Measurements from ENCODE around the gene ATP5F1D. TPM values are rescaled to one million over a fixed set of nuclear protein-coding genes. Genes with fewer than 3 reads are reported as not detected.
A peak's percentile ranks its signal among the peaks of the same experiment; 100 is the strongest.

Gene ATP5F1D
- total and polyA plus RNA-seq, 2 donors (not counting 1 experiment from before 2014, with no cell fraction given): 150 to 166 TPM

GRCh38 chr19:1281569-1282287 is 40.2 kb downstream of the ATP5F1D start:
- WGBS (ENCODE audit: insufficient coverage): 86% methylated on average over 15 of the region's 15 CpGs
- no peak for ATAC-seq (ENCODE audit: low read depth)

GRCh38 chr19:1282588-1283206 is 41.1 kb downstream of the ATP5F1D start:
- ChIA-PET POLR2A (interaction anchor here (0.6 kb wide), 1 partner anchor 115 kb away, joined by 4 read pairs; no protein-coding TSS in a partner anchor), CTCF (no interaction called here)
- no peak overlapping the region for H3K4me3 ChIP-seq (ENCODE audit: control extremely low read depth in 1 of 5, extremely low read depth in 1 of 5, insufficient read depth in 1 of 5, low read depth in 2 of 5, low read length in 4 of 5)
- Mint-ChIP-seq H3K4me3 (no peak overlapping the region), H3K27me3 (peaks cover 15% of the 10 kb centered on the region), H3K27ac (no peak overlapping the region), H3K4me1 (peaks cover 24% of the 10 kb centered on the region), H3K9me3 (ENCODE audit: insufficient read depth) (no peaks in the 10 kb centered on the region)
- DNase-seq (peak; percentile 23), ATAC-seq (ENCODE audit: low read depth) (no peak)
- H3K9me3 ChIP-seq (ENCODE audit: control extremely low read depth in 1 of 3, control insufficient read depth in 2 of 3, insufficient read depth in 1 of 3, low read length in 2 of 3): peaks cover 0 to 8% (median 0%) of the 10 kb centered on the region in 3 donors
- H3K27me3 ChIP-seq (replicated peaks in 1 of 4; ENCODE audit: control extremely low read depth in 1 of 4, control insufficient read depth in 3 of 4, insufficient read depth in 4 of 4, low read length in 3 of 4): peaks cover 0 to 36% (median 18%) of the 10 kb centered on the region in 4 experiments
- H3K4me1 ChIP-seq (ENCODE audit: control insufficient read depth in 2 of 2, insufficient read depth in 2 of 2, low read length in 2 of 2): peaks cover 10 to 11% of the 10 kb centered on the region in 2 donors
- peaks cover 16% of the 10 kb centered on the region for H3K79me2 ChIP-seq (ENCODE audit: control insufficient read depth, insufficient read depth, low read length)
- intact Hi-C loops (cut with micrococcal nuclease): no loop called here
- H3K4me2 ChIP-seq (replicated peaks; ENCODE audit: low read depth, low read length, poor library complexity, severe bottlenecking): no peak overlapping the region
- no peak overlapping the region for H3K27ac ChIP-seq (ENCODE audit: low read length in 2 of 2)
- no peak overlapping the region for H3K9ac ChIP-seq (ENCODE audit: low read length)
- 77% methylated on average over 18 of the region's 18 CpGs for WGBS (ENCODE audit: insufficient coverage)
- TF ChIP-seq EZH2 (IDR thresholded peaks at IDR 0.05; ENCODE audit: borderline replicate concordance, insufficient read depth, low read depth, low read length, poor library complexity, severe bottlenecking): no peak
- TF ChIP-seq, protein P1, sequence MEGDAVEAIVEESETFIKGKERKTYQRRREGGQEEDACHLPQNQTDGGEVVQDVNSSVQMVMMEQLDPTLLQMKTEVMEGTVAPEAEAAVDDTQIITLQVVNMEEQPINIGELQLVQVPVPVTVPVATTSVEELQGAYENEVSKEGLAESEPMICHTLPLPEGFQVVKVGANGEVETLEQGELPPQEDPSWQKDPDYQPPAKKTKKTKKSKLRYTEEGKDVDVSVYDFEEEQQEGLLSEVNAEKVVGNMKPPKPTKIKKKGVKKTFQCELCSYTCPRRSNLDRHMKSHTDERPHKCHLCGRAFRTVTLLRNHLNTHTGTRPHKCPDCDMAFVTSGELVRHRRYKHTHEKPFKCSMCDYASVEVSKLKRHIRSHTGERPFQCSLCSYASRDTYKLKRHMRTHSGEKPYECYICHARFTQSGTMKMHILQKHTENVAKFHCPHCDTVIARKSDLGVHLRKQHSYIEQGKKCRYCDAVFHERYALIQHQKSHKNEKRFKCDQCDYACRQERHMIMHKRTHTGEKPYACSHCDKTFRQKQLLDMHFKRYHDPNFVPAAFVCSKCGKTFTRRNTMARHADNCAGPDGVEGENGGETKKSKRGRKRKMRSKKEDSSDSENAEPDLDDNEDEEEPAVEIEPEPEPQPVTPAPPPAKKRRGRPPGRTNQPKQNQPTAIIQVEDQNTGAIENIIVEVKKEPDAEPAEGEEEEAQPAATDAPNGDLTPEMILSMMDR (IDR thresholded peaks at IDR 0.05): no peak
- H2AFZ ChIP-seq (ENCODE audit: insufficient read depth, low read depth, low read length, poor library complexity, severe bottlenecking): no peak overlapping the region
- peaks cover 28% of the 10 kb centered on the region for H4K20me1 ChIP-seq (ENCODE audit: control insufficient read depth, insufficient read depth, low read length, poor library complexity, severe bottlenecking)
- H3K36me3 ChIP-seq (replicated peaks in 1 of 2; ENCODE audit: control extremely low read depth in 1 of 2, control insufficient read depth in 1 of 2, extremely low read depth in 1 of 2, insufficient read depth in 2 of 2, low read length in 1 of 2): peaks cover 0 to 16% of the 10 kb centered on the region in 2 experiments

More at GRCh38 chr19:1281569-1282287, 40.2 kb downstream of the ATP5F1D start:
- Histone ChIP-seq H3K27ac (ENCODE audit: low read length in 2 of 2) (no peak overlapping the region), H3K4me2 (replicated peaks; ENCODE audit: low read depth, low read length, poor library complexity, severe bottlenecking) (no peak overlapping the region), H3K4me1 (ENCODE audit: control insufficient read depth in 2 of 2, insufficient read depth in 2 of 2, low read length in 2 of 2) (peaks cover 9 to 14% of the 10 kb centered on the region in 2 donors), H3K27me3 (replicated peaks in 1 of 4; ENCODE audit: control extremely low read depth in 1 of 4, control insufficient read depth in 3 of 4, insufficient read depth in 4 of 4, low read length in 3 of 4) (peaks cover 0 to 27% (median 14%) of the 10 kb centered on the region in 4 experiments), H4K20me1 (ENCODE audit: control insufficient read depth, insufficient read depth, low read length, poor library complexity, severe bottlenecking) (peaks cover 32% of the 10 kb centered on the region), H3K79me2 (ENCODE audit: control insufficient read depth, insufficient read depth, low read length) (peaks cover 21% of the 10 kb centered on the region), H3K4me3 (ENCODE audit: control extremely low read depth in 1 of 5, extremely low read depth in 1 of 5, insufficient read depth in 1 of 5, low read depth in 2 of 5, low read length in 4 of 5) (no peak overlapping the region), H3K36me3 (replicated peaks in 1 of 2; ENCODE audit: control extremely low read depth in 1 of 2, control insufficient read depth in 1 of 2, extremely low read depth in 1 of 2, insufficient read depth in 2 of 2, low read length in 1 of 2) (peaks cover 0 to 16% of the 10 kb centered on the region in 2 experiments), H3K9me3 (ENCODE audit: control extremely low read depth in 1 of 3, control insufficient read depth in 2 of 3, insufficient read depth in 1 of 3, low read length in 2 of 3) (peaks cover 0 to 5% (median 0%) of the 10 kb centered on the region in 3 donors), H2AFZ (ENCODE audit: insufficient read depth, low read depth, low read length, poor library complexity, severe bottlenecking) (no peak overlapping the region), H3K9ac (ENCODE audit: low read length) (no peak overlapping the region)
- POLR2A ChIA-PET: no interaction called here
- Mint-ChIP-seq H3K4me3 (no peak overlapping the region), H3K27me3 (peaks cover 15% of the 10 kb centered on the region), H3K4me1 (peaks cover 27% of the 10 kb centered on the region), H3K27ac (no peak overlapping the region), H3K9me3 (ENCODE audit: insufficient read depth) (no peaks in the 10 kb centered on the region)
- intact Hi-C loops (cut with micrococcal nuclease): no loop called here
- peak; percentile 23 for DNase-seq
- CTCF ChIA-PET: no interaction called here
- no peak for TF ChIP-seq EZH2 (IDR thresholded peaks at IDR 0.05; ENCODE audit: borderline replicate concordance, insufficient read depth, low read depth, low read length, poor library complexity, severe bottlenecking)
